DMS 273 treated with DMSO at 0.1 percent for 48 hours (cell line): ENCODE data around the gene TRIM43B.
"Not testable (repeated sequence)": the region's sequence is repeated elsewhere in the genome, so short reads cannot be mapped to it uniquely, and the experiment has no call there.

Experiments
- DNase-seq: peaks from one replicate; lab custom pipeline; 2025; lab: John Stamatoyannopoulos, UW

TRIM43B gene

DNA sequence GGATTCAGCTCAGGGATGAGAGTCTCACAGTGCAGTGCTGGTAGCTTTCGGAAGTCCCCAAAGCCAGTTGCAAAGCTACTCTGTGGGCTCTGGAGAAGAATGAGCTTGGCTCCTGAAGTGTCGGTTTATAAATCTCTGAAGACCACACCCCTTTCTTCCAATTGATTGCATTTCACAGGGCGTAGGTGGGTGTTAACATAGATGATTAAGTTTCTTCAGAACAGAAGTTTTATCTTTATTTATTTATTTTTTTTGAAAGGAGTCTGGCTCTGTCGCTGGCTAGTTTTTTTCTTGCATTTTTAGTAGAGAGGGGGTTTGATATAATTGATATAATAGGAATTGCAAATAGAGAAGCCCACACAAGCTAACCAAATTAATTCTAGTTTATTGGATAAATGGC, at the start of gene TRIM43B:
Gene TRIM43B, minus strand, starts transcription at position 101 of the 400 bp plus-strand sequence. CDS start 2,040 bp downstream, outside the sequence.
- not testable (repeated sequence) for DNase-seq

DNA sequence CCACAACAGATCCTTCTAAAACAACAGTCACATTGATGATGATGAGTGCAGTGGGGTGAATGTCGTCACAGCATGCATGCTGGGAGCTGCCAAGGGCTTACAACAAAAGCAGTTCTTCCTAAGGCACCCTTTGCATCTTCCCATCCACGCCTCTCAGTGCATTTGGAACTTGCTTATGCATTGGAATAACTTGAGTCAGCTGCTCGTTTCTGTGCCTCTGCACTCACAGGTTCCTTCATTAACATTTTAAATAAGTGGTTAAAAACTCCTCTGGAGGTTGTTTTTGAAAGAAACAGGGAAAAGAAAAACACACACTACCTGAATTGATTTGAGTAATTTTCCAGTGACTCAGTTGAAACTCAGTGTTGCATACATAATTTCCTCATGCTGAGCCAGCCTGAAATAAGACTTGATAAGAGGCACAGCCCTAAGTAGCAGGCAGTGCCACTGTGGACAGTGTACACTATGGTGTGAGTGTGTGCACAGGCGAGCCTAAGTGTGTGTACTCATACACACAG, 46.8 kb upstream of the TRIM43B start:
- DNase-seq: no peak

DNA sequence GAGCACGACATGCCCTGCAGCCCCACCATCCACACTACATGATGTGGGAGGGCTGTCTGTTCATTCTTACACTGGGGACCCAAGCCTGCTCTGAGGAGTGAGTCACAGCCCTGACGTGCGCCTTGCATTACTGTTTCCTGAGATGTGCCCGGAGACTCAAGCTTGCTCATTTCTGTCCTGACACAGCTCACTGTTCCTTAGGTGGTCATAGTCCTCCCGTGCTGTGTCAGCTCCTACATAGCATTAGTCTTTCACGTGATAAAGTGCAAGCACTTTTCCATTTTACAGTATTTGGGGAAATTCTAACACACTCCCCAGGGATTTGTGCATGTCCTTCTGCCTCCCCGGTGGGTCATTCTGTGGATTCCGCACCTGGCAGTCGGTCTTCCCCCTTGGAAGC, 46.2 kb upstream of the TRIM43B start:
- DNase-seq: no peak

DNA sequence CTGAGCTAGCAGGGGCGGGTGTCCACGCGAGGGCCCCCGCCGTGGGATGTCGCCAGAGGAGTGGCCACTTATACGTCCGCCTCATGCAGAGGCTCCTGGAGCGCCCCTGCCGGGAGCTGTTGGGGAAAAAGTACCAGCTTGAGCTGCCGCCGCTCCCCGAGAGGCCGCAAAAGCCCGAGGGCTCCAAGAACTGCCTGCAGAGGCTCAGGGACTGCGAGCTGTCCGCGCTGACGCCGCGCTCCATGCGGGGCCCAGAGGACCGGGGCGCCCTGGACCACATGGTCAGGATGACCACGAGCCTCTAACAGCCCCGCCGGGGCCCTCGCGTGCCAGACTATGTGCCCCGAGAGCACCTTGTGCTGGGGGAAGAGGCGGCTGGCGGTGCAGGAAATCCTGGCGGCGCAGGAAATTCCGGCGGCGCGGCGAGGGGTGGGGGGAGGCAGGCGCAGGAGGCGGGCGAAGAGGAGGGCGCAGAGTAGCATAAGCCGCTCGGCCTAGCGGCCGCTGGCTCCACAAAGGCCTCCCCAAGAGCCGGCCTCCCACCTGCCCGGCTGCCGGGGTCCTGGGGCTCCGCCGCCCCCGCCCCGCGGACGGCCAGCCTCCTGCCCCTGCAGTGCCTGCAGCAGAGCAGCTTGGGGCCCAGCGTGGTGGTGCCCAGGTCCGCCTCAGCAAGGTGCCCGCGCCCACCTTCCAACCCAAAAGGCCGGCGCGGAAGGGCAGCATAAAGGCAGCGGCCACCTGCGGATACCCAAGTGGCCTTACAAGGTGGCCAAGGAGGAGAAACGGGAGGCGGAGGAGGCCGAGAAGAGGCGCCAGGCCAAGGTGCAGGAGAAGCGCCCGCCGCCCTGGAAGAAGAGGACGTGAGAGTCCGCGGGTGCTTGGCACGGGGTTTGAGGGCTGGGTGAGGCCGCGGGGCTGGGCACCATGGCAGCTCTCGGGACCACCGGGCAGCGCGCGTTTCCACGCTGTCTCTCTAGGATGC, 42.1 kb upstream of the TRIM43B start:
- DNase-seq: peak; percentile 46

DNA sequence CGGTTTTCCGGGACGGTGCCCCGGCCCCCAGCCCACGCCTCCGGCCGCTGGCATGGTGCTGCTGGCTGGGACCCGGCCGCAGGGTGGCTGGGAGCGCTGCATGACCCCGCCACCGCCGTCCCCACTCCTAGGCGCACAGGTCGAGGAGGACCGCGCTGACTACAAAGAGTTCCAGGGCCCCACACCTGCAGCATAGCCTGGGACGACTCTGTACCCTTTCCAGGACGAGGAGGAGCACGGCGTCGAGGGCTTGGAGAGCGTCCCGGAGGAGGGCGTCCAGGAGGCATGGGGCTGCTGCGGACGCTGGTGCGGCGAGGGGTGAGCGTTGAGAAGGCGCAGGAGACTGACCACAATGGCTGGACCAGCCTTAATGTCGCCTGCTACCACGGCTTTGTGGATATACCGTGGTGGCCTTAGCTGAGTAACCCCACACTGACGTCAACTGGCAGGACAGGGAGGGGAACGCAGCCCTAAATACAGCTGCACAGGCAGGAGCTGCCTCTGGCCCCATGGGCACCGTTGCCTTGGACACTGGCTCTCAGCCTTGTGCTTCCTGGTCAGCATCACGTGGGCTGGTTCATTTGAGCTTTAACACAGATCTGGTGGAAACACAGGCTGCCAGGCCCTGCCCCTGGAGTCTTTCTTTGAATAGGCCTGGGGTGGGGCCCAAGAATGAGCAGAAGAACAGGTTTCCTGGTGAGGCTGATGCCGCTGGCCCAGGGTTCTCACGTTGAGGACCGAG, 40.9 kb upstream of the TRIM43B start:
- no peak for DNase-seq

DNA sequence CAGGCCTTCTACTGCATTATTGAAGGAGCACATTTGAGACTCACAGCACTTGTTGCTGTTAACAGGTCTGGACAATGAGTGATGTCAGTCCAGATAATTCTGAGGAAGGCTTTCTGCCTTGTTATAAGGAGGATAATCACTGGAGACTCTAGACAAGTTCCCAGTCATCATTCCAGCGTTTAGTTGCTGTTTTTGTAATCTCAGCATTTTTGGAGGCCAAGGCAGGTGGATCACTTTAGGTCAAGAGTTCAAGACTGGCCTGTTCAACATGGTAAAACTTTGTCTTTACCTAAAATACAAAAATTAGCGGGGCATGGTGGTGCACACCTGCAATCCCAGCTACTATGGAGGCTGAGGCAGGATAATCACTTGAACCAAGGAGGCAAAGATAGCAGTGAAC, 39.6 kb upstream of the TRIM43B start:
- DNase-seq: no peak

DNA sequence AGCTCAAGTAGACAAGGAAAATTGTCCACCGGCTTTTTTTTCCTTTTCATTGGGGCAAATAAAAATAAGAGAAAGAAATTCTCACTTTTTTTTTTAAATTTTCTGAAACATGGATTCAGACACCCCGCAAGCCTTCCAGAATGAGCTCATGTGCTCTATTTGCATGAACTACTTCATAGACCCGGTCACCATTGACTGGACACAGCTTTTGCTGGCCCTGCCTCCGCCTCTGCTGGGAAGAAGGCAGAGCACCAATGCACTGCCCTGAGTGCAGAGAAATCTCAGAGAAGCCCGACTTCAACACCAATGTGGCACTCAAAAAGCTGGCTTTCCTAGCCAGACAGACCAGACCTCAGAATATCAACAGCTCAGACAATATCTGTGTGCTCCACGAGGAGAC, 30.2 kb upstream of the TRIM43B start:
- no peak for DNase-seq

DNA sequence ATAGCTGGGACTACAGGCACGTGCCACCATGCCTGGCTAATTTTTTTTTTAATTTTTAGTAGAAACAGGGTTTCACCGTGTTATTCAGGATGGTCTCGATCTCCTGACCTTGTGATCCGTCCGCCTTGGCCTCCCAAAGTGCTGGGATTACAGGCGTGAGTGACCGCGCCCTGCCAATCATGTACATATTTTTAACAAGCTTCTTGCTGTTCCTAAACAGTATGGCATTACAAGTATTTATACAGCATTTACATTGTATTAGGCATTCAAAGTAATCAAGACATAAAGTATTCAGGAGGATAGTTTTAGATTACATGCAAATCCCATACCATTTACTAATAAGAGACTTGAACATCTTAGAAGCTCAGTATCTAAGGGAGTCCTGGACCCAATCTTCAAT, 29.7 kb upstream of the TRIM43B start:
- not testable (repeated sequence) for DNase-seq

DNA sequence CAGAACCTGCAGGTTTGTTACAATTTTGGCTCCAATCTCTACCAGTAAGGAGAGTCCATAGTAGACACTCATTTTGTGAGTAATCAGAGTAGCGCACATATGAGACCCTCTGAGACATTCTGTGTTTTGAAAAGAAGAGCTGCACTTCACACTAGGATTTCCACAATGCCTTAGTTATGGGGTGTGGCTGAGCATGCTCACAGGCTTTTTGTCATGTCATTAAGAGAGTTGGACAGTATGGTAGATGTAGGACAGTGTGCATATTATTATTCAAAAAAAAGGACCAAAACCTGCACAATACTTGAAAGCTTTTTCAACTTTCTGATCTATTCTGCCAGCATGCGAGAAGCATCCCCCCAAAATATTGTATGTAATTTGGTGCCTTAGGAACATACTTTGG, 24.9 kb upstream of the TRIM43B start:
- no peak for DNase-seq

DNA sequence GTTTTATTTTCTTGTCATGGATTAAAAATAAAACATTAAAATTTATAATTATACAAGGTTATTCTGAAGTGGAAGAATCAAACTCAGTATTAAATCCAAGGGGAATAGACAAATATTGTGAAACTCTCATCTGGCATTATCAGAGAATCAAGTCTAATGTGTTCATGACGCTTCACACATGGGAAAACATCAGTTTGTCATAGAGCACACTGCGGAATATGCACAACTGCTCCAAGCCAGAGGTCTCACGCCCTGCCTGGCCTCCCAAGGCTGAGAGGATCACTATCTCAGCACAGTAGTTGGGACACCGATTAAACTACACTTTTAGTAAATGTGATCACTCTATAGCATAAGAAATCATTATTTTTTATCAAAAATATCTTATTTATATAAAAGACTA, 20.7 kb upstream of the TRIM43B start:
- no peak for DNase-seq

DNA sequence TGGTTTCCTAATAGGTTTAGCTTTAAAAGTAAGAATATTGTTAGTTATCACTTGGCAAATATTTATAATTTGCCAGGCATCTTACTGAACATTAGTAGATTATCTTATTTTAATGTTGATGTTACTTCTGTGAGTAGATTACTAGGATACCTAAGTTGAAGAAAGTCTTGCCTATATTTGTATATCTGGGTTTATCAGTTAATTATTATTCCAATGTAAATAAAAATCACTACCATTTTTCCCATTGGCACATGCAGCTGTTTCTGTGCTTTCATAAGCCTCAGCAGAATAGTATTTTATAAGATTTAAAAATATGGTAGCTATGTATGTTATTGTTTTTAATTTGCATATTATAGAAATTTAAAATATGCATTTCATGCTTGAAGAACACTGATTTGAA, 16.3 kb upstream of the TRIM43B start:
- no peak for DNase-seq

DNA sequence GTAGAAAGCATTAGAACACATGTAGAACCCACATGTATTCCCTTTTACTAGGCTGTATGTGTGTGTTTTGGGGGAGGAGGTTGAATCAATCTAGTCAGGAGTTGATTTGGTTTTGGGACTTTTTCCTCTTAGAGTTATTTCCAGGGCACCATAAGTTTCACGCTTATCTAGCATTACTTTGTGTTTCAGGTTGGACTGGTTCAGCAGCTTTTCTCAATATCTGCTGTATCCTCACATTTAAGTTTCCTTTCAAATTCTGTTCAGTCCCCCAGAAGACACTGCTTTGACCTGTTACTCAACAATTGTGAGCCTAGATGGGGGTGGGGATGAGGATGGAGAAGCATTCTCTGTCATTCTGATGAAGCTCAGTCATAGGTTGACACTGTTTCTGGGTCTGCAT, 7.5 kb upstream of the TRIM43B start:
- DNase-seq: not testable (repeated sequence)

DNA sequence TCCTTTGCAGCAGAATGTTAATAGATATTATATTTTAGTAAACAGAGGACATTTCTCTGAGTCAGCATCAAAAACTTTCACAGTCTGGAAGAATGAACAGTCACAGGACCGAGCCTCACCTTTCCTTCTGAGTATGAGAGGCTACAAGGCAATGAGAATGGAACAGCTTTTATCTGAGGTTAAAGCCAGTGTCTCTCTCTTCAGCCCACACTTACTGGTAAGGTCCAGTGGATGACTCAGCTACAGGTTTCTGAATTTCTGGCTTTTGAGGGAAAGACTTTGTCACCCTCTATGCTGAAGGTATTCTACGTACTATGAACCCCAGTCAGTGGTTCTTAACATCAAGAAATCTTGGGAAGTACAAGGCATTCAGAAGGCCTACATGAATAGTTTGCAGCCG, 9.5 kb downstream of the TRIM43B start:
- DNase-seq: not testable (repeated sequence)

DNA sequence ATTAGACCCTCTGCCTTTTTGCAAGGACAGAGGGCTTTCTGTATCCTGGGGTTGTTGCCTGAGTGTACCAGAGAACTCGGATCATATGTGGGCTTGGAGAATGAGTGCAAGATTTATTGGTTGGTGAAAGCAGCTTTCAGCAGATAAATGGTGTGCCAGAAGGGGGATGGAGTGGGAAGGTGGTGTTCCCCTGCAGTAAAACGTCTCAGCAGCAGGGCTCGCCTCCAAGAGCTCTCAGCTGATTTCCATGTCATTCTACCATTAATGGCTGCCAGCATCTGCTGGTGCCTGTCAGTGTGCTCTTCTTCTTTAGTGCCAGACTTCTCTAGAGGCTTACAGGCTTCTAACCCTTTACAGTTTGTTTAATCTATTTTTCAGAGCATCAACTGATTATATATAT, 16.6 kb downstream of the TRIM43B start:
- DNase-seq: not testable (repeated sequence)

DNA sequence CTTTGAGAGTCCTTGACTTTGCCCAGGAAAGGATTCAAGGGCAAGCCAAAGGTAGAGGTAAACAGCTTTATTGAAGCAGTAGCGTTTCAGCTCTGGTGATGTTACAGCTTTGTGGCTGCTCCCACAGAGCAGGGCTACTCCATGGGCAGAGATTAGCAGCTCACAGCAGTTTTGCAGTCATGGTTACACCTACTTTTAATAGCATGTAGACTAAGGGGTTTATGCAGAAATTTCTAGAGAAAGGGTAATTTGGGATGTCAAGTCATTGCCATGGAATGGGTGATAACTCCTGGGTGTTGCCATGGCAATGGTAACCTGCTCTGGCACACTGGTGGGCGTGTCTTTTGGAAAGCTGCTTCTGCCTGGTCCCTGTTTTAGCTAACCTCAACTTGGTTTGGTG, 18.0 kb downstream of the TRIM43B start:
- DNase-seq: not testable (repeated sequence)

DNA sequence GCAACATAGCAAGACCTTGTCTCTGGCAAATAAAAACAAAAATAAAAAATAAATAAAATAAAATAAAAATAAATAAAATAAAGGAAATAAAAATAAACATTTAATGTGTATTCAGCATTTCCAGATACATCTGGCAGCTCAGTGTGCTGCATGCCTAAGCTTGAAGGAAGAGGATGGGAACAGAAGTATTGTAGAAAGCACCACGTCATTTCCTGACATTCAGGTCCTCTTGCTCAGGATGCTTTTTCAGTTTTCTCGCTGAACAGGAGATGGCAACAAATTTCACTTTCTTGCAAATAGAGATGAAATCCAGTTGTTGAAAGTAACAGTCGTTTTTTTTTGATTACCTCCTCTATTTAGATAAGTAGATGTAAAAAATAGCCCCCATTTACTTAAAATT, 21.3 kb downstream of the TRIM43B start:
- not testable (repeated sequence) for DNase-seq

DNA sequence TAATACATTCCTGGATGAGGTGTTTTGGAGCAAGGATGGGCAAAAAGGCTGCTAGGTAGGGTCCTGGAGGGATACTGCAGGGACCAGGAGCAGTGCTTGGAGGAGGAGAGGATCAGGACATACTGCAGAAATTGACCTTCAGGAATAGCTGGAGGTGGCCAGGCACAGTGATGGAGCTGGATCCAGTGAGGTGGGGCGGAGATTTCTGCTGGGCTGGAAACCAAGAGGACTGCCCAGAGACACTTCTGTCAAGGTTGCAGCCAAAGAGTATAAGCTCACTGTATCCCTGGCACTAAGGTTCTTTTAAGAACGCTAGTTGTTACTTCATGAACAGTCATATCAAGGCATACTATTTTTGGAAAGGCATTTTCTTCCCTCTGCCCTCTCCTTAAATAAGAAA, 39.2 kb downstream of the TRIM43B start:
- DNase-seq: not testable (repeated sequence)

DNA sequence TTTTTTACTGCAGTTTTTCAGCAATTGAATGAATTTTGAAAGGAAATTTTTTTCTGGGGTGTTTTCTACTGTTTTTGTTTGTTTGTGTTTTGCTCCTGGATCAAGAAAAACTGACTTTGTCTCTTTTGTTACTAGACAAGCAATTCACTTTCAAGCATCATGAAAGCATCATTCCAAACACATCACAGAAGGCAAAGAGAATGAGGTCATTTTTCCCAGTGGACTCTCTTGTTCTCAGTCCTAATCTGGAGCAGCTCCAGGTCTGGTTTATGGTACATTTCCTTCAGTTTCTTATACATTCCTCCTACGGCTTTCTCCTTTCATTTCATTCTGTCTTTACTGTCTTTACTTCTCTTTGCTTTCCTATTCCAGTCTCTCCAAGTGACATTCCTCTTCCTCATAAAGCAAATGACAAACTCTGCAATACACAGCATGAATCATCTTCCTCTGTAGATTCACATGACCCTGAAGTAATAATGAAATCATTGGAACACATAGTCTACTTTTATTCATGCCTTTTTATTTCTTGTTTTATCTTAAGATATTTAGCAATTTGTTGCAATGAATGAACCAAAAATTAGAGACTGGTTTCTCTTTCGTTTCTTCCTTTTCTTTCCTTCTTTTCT, 42.0 kb downstream of the TRIM43B start:
- not testable (repeated sequence) for DNase-seq

DNA sequence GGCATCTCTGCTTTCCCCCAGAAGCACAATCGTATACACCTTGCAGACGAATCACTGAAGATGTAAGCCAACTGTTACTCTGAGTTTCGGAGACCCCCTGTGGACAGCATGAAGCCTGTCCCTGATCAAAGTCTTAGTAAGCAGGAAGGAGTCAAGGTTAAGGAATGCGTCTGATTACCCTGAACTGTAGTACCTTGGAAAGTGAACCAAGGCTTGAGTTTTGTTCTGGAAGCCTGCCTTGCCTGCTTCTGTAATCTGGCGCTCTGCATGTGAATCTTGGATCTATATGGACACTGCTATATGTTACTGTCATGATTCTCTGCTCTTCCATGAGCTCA, 48.7 kb downstream of the TRIM43B start:
- not testable (repeated sequence) for DNase-seq

DNA sequence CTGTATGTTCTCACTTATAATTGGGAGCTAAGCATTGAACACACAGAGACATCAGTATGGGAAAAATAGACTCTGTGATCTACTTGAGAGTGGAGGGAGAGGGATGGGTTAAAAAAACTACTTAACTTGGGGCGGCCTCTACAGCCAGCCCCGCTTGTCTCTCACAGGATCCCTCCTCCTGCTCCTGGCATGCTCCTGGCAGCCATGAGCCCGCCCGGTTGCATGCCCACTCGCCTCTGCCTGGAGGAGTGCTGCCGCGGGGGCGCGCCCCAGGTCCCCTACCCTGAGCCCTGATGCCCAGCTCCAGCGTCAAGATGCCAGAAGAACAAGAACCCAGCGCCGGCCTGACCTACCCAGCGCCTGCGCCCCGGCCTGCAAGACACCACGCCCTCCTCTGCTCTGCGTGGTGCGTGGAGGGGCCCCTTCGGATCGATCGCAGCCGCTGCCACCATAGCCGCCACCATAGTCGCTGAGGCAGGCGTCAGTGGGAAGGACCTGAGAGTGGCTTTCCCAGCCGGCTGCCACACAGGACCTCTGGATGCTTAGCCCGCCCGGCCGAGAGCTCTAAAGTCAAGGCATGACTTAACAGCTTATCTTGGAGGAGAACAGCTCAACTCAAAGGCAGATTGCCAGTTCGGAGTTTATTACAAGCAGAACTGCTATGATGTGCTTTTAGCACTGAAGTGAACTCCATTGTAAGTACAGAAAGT, 49.2 kb downstream of the TRIM43B start:
- DNase-seq: not testable (repeated sequence)

DNA sequence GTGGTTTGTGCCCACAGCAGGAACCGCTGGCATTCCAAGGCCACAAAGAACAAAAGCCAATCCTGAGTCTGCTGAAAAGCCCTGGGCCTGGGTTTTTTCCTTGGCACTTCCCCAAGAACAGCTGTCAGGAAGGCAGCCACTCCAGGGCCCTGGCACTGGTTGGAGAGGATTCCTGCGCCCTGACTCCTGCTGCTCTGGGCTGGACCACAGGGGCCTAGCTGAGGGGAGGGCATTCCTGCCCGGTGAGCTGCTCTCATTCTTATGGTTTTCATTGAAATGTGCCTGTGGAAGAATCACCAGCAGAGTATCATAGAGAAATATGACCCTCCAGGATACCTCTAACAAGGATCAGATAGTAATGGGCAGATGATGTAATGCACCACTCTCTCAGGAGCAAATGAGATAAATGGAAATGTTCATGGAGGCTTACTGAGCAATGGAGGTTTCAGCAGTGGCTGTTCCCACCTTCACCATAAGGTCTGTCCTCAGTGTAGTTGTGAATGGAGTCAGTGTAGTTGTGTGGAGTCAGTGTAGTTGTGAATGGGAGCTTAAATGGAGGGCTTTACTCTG, 50.0 kb downstream of the TRIM43B start:
- not testable (repeated sequence) for DNase-seq
